HUDEP-2 (cell line): ENCODE data around the gene TMOD4.

Source experiments
- DNase-seq, 76 experiments: peaks; one replicate each; lab custom pipeline; 2025; ENCODE audit not compliant: unreplicated experiment in 76 of 76; lab: John Stamatoyannopoulos, UW

The TMOD4 gene

GRCh38 chr1:151144474-151145303 lies 31.1 kb downstream of the TMOD4 start:
- DNase-seq = peak in 2 of 76 experiments; percentile 2 to 14

DNA sequence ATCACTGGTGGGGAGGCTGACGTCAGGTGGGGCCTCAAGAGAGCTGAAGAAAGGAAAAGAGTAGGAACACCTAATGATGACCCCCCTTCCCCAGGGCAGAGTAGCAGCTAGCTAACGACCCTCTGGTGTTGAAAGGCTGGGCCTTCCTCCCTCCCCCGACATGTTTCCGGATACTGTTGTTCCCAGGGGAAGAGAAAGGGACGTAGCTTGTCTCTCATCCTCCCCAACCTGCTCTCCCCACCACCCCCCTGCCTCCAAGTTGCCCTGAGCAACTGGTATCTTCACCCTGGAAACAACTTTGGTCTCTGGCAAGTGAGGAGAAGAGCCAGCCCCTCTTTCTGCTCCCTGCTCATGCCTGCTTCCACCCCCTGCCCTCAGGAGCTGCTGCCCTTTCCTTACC lies 31.8 kb downstream of the TMOD4 start:
- no peak for DNase-seq

DNA sequence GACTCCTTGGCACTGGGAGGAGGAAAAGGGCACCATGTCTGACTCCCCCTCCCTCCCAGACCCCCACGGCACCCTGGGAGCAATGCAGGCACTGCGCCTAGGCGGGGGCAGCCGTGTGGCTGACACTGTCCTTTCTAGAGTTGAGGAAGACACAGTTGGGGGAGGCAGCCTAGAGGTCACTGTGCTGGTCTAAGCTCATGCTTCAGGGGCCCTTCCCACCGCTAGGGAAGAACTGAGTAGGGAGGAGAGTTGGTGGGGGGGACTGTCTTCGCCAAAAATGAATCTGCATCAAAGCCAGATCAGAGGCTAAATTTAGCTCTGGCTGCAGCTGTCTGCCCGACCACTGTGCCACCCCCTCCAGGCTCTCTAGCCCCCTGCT lies 32.7 kb downstream of the TMOD4 start:
- no peak for DNase-seq

DNA sequence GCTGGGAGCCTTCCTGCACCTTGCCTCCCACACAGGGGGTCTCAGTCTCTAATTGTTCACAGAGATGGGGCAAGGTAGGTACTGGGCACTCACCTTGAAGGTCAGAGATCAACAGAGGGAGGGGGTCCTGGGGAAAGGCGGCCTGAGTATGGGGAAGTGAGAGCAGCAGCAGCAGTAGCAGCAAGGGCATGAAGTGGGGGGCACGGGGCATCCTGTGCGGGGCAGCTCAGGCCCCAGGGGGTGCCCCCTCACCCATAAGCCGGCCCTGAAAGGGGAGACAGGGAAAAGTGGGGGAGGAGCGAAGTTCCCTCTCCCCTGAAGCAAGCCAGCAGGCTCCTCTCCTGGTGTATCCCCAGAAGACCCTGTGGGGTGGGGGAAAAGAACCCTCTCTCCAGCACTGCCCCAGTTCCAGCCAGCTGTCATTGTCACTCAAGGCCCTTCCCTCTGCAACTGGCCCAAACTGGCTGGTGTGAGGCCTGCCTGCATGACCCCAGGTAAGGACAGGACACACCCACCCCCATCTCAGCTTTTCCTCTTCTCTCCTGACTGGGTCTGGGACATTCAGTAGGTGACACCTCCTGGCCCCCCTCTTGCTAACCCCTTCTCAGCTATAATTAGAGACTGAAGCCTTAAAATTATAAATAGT lies 33.2 kb downstream of the TMOD4 start:
- no peak for DNase-seq

DNA sequence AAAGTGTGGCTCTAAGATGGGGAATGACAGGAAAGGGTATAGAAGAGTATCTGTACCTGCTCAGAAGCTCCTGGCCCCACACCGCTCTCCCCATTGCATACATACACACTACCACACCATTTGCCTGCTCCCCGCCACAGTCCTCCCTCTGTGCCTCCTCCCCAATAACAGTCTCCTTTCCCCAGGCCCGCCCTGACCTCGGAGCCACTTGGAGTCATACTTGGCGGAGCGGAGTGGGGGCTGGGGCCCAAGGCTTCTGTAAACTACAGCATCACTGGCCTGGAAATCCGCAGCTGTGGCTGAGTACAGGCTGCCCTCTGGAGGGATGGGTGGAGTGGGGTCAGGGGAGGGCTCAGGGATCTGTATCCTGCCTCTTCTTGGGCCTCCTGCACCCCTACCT lies 38.0 kb downstream of the TMOD4 start:
- no peak for DNase-seq

DNA sequence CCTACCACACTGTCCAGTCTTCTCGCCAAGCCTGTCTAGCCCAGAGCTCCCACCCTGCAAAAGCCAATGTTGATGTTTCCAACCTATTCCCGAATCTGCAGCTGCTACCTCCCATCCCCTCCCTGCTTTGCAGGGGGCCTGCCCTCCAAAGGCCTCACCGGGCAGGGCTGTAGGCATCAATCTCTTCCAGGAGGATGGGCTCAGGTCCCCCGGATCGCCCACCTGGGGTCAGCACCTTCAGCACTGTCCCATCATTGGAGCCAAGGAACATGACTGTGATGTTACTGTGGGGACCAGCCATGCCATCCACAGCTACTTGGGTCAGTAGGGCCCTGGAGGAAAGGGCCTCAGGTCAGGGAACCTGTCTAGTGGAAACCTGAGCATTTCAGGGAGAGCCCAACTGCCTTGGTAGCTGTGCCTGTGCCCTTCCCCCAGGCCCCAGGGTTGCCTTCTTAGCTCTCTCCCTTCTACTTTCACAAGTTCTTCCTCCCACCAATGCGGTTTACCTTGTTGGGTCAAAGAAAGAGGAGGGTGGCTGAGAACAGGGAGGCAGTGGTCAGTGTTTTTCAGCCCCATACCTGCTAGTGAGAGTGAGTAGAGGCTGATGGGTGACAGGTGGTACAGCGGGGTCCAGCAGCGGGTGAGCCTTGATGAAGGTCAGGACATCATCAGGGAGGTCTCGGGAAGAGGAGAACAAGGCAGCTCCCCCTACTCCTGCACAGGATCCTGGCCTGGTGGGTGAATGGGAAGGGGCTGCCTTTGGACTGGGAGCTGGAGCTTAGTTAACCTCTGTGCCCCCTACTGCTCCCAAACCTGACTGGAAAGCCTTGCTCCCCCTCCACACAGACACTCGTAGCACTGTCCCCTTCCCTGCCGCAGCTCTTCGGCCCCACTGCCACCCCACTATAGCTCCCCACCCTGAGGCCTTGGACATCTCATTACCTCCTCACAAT lies 40.1 kb downstream of the TMOD4 start:
- DNase-seq = no peak

GRCh38 chr1:151134991-151135390 lies 40.8 kb downstream of the TMOD4 start:
- no peak for DNase-seq

DNA sequence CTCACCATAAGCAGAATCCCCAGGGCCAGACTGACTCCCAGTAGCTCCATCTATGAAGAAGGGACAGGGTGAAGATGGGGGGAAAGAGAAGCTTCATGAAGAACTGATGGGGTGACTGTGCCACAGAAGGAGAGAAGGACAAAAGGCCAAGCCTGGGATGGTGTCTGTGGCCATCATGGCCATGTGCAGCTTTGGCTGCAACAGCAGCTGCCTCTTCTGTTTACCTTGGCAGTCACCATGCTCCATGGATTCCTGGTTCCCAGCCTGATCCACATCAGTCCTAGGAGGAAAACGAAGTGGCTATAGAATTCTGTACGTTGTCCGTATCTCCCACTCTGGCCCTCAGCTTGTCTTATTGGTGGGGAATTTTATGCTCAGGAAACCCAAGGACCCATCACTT lies 41.4 kb downstream of the TMOD4 start:
- no peak for DNase-seq

- no peak for DNase-seq
These were observed 42.6 kb downstream of the TMOD4 start for GRCh38 chr1:151133018-151133806.

- no peak for DNase-seq
These were observed 43.3 kb downstream of the TMOD4 start for GRCh38 chr1:151132335-151133017.

DNA sequence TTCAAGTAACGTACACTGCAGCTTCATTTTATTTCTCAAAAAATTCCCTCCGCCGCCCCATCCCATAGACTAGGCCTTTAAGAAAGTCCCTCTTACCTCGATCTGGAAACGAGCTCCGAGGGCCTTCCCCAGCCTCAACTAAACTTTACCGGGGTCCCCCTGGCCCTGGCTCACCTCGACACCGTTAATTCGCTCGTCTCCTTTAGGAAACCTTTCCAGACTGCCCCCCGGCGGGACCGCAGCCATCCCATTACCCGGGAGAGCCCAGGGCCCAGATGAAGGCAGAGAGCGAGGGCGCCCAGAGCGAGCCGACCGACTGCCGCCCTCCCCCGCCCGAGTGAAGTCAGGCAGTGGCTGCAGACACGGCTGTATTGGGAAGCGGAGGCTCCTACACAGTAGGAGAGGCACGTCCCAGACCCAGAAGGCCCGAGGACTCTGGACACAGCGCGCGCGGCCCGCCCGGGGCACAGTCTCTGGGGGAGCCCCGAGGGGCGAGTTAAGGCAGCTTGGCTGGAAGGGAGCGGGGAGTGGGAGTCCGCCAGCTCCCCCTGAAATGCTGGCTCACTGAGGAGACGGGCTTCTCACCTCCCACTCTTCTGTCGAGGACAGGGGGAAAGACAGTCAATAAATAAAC lies 44.0 kb downstream of the TMOD4 start:
- DNase-seq = no peak

GRCh38 chr1:151130987-151131586 lies 44.7 kb downstream of the TMOD4 start:
- peak in 18 of 76 experiments; percentile 11 to 79 (median 36) for DNase-seq

DNA sequence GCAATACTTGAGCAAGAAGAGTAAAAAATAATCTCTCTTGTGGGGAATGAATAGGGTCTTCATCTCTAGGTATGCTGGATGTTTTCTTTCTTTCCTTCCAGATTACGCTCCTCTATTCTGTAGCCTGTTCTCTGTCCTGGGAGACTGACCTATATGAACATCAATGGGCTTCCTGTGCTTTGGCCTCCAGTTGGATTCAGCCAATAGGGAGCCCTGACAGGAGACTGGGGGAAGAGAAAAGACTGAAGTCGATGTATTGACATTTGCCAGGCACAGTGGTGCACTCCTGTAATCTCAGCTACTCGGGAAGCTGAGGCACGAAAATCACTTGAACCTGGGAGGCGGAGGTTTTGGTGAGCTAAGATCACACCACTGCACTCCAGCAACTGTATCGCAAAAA lies 47.0 kb downstream of the TMOD4 start:
- DNase-seq = no peak

DNA sequence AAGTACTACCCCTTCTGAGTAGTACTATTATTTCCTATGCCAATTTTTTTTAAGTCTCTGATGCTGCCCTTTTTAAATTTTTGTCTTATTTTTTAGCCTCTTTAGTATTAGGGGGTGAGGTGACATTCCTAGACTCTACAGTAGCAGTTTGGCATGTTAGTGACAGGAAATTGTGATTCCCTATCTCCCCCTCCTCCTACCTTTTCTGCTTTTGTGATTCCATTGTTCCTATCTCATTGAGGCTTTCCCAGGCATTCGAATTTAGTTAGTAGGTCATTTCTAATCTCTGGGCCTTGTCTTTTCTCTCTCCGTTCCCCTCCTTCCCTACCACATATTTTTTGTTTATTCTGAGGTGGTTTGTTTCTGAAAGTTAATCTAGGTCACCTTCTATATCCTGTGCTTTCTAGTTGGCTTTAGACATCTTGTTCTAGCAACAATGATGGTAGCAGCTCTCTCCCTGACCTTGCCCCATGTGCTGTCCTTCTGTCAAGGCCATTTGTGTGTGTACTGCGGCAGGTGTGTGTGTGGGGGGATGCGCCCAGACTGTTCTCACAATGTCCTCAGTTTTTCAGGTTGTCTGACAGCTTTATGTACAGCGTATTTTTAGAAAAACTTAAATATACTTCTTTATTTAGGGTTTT lies 50.9 kb downstream of the TMOD4 start:
- no peak for DNase-seq
